Loucy (cell line): ENCODE data around the gene CCDC102A.

ENCODE experiments used
- CTCF ChIP-seq: fragments of 200-600 bp; sonication (generic); conservative IDR thresholded peaks from 2 replicates; pipeline ENCODE4 v1.5.1; 2014; ENCODE audit warnings: mild to moderate bottlenecking, antibody characterized with exemption, low read length
- EZH2phosphoT487 ChIP-seq: fragments of 200-600 bp; IDR thresholded peaks from 2 replicates; pipeline ENCODE4 v1.6.1; 2018; ENCODE audit warnings: antibody characterized with exemption, mild to moderate bottlenecking, moderate library complexity, borderline replicate concordance

GRCh38 chr16:57514791-57515600 is 21.4 kb downstream of the CCDC102A start:
- TF ChIP-seq CTCF (no peak), EZH2phosphoT487 (no peak)
